ENCODE measurements around the gene GRAMD4. TPM values are rescaled to one million over a fixed set of nuclear protein-coding genes. Genes with fewer than 3 reads are reported as not detected.

GRAMD4 gene
- total RNA-seq, 2 donors from 2014 or later = 58.5 to 95.4 TPM

DNA sequence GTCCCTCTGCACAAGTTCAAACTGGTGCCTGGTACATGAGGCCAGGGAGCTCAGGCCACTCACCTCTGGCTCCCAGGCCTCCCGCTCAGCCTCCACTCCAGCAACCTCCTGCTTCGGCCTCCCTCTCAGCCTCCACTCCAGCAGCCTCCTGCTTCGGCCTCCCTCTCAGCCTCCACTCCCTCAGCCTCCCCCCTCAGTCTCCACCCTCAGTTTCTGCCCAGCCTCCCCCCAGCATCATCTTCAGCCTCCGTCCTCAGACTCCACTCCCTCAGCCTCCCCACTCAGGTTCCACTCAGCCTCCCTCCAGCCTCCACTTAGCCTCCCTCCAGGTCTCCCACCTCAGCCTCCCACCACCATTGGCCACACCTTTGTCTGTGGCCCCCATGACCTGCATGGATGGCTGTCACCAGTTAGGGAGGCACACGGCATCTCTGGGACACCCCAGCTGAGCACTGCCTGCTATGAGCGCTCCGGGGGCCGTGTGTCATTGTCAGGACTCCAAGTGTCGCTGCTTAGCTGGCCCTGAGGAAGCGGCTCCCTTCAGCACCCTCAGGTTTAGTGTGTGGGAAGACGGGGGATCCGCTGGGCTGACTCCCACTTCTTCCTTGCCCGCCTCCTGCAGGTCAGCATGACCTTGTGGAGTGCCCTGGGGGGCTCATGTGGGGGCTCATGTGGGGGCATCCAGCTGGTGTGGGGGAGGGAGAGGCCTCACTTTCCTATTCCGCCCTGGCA is 39.0 kb downstream of the GRAMD4 start:
- intact Hi-C loops (cut with DNase I) = no loop called here
- no peak for ATAC-seq
- no peak for DNase-seq

DNA sequence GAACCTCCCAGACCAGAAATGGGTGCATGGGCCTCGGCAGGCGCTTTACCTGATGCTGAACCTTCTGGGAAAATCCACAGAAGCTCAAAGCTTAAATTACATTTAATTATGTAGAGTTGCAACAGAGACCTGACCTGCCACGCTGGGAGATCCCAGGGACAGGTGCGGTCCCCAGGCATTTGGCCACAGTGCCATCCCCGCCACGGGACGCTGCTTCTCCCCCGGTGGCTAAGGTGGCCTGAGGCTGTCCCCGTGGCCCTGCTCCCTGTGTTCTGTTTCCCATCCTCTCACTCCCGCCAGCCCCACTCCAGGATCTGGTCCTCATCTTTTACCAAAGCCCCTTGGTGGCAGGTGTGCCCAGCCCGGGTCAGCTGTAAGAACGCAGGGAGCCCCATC is 39.6 kb downstream of the GRAMD4 start:
- no peak for ATAC-seq
- DNase-seq = no peak
- intact Hi-C loops (cut with DNase I) = loop anchor here in 1 of 2 donors (5.0 kb wide), 1 partner anchor 82 kb away; no protein-coding TSS in a partner anchor

DNA sequence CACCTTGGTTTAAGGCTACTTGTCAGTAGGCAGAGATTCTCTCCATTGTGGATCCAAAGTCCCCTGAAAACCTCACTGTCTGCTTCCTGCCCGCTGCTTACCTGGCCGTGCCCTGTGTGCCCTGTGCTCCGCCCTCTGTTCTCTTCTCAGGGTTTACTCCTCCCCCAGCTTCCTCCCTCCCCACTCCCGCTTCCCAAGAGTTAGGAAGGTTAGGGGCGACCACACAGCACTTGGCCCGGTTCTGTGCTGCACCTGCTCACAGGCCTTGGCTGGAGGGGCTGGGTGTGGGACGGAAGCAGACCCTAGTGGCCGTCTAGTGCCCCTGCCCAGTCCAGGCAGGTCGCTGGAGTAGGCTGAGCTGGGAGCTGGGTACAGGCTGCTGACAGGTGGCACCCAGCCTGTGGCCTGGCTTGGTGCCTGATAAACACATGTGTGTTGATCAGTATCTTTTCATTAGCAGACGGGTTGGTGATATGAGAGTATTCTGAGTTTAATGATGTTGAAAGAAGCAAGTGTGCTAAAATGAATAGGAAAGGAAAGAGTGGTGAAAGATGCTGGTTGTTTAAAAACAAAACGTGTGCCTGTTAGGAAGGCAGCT is 40.5 kb downstream of the GRAMD4 start:
- intact Hi-C loops (cut with DNase I) = loop anchor here in 1 of 2 donors (5.0 kb wide), 1 partner anchor 83 kb away; no protein-coding TSS in a partner anchor
- DNase-seq (peak; percentile 33), ATAC-seq (peak in 1 of 2 donors; percentile 9)

DNA sequence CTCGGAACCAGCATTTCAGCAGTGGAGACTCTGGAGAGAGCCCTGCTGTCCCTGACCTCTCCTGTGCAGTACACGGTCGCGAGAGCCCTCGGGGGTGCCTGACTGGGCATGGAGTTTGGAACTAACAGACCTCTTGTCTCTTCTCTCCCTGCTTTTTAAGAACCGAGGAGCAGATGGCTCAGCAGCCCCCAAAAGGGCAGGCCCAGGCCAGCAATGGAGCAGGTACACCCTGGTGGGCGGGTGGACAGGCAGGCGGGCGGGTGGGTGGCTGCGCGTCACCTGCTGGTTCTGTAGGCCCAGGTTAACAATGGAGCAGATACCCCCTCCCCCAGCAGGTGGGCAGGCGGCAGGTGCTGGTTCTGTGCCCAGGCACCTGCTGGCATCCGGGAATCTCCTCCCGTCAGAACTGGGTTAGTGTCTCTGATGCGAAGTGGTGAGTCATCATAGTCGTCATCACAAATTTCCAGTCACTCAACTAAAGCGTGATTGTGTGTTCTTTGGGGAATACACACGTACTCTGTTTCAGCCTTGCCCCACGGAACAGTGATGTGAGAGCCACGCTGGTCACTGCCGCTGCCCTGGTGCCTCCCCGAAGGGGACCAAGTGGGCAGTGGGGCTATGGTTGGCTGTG is 41.1 kb downstream of the GRAMD4 start:
- DNase-seq (peak; percentile 52), ATAC-seq (peak; percentile 28 to 77)
- intact Hi-C loops (cut with DNase I) = loop anchor here in 1 of 2 donors (5.0 kb wide), 1 partner anchor 84 kb away; no protein-coding TSS in a partner anchor

DNA sequence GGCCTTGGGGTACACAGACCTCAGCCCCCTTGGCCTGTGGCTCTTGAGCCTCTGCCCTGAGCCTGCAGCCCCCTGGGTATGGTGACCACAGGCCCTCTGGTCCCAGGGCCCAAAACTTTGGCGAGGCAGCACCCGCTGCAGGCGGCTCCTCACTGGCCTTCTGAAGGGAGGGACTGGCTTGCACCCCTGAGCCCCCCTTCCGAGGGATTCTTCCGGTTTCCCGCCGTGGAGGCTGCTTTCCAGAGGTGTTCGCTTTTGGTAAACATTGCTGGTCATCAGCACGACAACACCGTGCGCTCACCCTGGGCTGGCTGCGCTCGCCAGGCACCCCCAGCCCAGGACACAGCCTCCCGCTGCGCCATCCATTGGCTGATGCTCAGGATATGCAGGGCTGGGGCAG is 42.0 kb downstream of the GRAMD4 start:
- intact Hi-C loops (cut with DNase I) = loop anchor here in 1 of 2 donors (5.0 kb wide), 1 partner anchor 85 kb away; no protein-coding TSS in a partner anchor
- DNase-seq (no peak), ATAC-seq (no peak)

DNA sequence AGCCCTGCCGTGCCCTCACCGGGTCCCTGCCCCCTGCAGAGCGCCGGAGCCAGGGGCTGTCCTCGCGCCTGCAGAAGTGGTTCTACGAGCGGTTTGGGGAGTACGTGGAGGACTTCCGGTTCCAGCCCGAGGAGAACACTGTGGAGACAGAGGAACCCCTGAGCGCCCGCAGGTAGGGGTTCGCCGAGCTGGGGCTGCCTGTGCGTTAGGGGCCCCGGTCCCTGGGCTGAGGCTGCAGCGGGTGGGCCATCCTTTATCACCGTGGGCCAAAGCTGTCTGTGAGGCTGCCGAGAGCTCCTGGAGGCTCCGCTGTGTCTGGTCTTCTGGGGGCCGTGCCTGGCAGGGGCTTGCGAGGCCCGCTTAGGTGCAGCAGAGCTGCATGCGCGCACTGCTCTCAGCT is 42.8 kb downstream of the GRAMD4 start:
- ATAC-seq (no peak), DNase-seq (no peak)
- intact Hi-C loops (cut with DNase I) = loop anchor here in 1 of 2 donors (5.0 kb wide), 1 partner anchor 86 kb away; no protein-coding TSS in a partner anchor

DNA sequence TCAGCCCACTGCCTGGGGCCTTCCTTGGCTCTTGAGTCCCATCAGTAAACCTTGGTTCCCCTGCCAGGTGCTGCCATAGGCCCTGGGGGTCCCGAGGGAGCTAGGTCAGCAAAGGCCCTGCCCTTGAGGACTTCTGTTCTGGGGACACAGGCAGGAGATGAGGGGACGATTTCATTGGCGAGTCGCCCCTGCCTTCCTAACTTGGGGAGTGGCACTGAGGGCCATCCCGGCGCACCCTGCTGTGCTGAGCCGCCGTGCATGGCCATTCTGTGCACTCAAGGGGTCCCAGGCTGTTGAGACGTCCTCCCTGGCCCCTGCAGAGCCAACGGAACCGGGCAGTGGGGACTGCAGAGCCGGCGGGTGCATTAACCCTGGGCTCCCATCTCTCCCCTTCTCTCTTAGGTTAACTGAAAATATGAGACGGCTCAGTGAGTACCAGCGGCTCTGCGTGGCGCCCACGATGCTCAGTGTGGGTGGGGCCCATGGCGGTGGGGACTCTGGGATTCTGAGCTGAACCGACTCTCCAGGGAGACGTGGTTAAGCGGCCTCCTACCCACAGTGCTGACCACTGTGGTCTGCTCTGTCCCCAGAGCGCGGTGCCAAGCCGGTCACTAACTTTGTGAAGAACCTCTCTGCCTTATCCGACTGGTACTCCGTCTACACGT is 43.4 kb downstream of the GRAMD4 start:
- ATAC-seq (no peak), DNase-seq (no peak)
- intact Hi-C loops (cut with DNase I) = loop anchor here in 1 of 2 donors (5.0 kb wide), 1 partner anchor 86 kb away; no protein-coding TSS in a partner anchor

DNA sequence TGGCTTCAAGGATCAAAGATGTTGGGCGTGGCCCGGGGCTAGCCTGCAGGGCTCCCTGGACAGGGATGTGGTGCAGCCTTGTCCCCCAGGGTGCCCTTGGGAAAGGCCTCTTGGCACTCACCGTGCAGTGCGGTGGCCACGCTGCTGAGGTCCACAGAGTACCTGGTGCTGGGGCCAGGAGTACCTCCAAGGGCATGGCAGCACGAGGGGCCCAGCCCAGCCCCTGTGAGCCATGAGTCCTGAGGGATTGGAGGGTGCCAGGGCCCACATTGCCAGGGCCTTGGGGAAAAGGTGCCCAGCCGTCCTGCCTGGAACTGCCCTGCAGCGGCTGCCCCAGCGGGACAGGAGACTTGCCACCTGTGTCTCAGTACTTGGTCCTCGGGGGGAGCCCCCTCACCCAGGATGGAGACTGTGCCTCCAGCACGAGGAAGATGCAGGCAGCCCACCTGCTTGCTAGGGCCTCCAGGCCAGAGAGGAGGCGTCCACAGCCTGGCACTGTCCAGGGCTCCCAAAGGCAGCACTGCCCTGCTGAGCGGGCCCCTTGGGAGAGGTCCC is 44.2 kb downstream of the GRAMD4 start:
- DNase-seq (no peak), ATAC-seq (no peak)
- intact Hi-C loops (cut with DNase I) = loop anchor here in 1 of 2 donors (5.0 kb wide), 1 partner anchor 87 kb away; no protein-coding TSS in a partner anchor

DNA sequence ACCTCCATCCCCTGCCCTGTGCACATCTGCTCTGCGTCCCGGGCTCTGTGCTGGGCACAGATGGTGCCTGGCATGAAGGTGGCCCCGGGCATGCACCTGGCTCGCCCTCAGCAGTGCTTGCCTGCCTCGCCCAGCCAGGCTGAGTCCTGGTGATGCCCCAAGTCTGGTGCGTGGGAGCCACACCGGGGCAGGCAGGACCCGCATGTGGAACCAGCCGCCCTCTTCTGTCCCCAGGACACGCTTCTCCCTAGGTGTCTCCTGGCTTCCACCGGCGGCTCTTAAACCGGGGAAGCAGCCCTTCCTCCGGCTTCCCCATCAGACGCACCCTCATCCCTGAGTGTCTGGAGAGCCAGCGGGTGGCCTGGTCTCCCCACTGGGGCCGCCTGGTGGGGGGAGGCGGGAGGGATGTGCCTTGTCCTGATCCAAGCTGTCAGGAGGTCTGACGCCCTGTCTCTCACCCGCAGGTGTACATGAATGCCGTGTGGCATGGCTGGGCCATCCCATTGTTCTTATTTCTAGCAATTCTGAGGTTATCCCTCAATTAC is 45.0 kb downstream of the GRAMD4 start:
- ATAC-seq (no peak), DNase-seq (no peak)
- intact Hi-C loops (cut with DNase I) = no loop called here

DNA sequence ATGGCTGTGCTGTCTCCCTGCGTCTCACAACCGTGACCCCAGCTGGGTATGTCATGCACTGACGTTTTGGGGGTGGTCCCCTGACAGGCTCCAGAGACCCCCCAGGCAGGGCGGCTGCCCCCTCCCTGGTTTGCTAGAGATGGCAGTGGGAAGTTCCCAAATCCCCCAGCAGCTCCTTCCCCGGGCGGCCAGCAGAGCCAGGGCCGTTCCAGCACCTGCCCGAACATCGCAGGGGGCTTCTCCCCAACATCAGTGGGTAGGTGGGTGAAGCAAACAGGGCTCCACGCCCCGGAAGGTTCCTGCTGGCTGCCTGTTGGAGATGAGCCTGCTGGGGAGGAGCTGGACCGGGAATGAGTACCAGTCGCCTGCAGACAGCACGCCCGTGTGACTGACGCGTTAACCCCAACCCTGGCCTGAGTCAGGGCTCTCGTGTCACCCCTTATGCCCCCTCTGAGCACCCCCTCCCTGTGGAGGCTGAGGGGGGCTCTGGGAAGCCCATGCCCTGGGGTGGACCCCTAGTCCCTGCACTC is 45.6 kb downstream of the GRAMD4 start:
- intact Hi-C loops (cut with DNase I) = no loop called here
- DNase-seq = no peak
- no peak for ATAC-seq

DNA sequence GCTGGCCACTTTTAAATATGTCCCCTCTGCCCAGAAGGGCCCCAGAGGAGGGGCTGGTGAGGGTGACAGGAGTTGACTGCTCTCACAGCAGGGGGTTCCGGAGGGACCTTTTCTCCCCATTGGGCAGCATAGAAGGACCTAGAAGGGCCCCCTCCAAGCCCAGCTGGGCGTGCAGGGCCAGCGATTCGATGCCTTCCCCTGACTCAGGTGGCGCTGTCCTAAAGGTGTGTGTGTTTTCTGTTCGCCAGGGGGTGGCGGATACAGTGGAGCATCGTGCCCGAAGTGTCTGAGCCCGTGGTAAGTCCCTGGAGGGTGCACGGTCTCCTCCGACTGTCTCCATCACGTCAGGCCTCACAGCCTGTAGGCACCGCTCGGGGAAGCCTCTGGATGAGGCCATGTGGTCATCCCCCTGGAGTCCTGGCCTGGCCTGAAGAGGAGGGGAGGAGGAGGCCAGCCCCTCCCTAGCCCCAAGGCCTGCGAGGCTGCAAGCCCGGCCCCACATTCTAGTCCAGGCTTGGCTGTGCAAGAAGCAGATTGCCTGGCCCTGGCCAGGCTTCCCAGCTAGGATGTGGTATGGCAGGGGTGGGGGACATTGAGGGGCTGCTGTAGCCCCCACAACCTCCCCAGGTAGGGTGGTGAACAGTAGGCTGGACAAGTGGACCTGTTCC is 46.5 kb downstream of the GRAMD4 start:
- DNase-seq (no peak), ATAC-seq (no peak)
- intact Hi-C loops (cut with DNase I) = no loop called here

DNA sequence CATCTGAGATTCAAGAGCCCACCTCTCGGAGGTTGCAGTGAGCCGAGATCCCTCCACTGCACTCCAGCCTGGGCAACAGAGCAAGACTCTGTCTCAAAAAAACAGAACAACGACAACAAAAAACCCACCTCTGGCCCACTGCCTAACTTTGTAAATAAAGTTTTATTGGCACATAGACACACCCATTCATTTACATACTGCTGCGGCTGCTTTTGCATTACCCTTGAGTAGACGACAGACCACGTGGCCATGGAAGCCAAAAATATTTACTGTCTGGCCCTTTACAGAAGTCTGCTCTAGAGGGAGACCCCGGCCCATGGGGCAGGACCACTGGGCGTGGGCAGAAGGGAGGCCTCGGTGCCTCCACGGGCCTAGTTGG is 47.0 kb downstream of the GRAMD4 start:
- intact Hi-C loops (cut with DNase I) = no loop called here
- no peak for ATAC-seq
- DNase-seq = no peak

DNA sequence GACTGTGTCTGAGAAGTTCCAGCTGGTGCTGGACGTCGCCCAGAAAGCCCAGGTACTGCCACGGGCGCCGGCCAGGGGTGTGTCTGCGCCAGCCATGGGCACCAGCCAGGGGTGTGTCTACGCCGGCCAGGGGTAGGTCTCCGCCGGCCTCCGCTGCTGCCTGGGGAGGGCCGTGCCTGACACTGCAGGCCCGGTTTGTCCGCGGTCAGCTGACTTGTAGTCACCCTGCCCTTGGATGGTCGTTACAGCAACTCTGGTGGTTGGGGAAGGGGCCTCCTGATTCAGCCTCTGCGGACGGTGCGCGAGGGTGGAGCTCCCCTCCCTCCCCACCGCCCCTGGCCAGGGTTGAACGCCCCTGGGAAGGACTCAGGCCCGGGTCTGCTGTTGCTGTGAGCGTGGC is 47.9 kb downstream of the GRAMD4 start:
- no peak for DNase-seq
- ATAC-seq = peak; percentile 15 to 40
- intact Hi-C loops (cut with DNase I) = no loop called here

DNA sequence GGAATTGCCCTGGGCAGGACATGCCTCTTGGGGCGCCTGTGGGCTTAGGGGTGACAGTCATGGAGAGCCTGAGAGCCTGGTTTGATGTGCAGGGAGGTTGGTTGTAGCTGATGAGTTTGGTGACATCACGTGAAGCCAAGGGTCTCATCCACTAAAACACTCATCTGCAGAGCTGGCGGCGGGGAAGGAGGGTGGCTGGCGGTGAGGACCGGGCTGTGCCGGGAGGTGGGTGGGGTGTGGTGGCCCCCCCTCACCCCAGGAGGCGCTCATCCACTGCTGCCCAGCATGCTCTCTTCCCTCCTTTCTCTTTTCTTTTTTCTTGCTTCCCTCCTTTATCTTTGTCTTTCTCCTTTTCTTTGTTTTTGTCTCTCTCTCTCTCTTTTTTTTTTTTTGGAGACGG is 49.0 kb downstream of the GRAMD4 start:
- intact Hi-C loops (cut with DNase I) = no loop called here
- DNase-seq = no peak
- ATAC-seq = no peak

DNA sequence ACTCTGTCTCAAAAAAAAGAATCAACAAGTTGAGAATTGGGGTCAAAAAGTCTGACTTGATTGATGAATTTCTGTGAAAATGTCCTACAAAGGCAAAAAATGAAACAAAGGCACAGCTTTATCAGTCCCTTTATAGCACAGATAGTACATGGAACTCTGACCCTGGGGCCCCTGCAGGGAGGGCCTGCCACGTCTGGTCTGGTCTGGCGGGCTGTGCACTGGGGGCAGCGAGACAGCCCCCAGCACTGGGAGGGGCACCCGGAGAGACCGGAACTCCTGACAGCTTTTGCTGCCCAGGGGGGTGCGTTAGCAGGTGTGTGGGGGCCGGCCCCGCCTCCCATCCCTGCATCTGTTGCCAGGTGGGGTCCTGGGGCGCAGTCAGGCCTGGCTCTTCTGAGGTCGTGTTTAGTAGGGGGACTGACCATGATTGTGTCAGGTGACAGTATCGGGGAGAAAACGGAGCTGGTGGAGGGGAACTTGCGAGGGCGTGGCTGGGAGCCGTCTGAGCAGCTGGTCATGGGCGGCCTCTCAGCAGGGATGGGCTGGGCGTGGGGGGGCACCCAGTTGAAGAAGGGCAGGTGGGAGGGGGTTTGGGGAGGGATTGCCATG is 51.7 kb downstream of the GRAMD4 start:
- intact Hi-C loops (cut with DNase I) = loop anchor here in 1 of 2 donors (10.0 kb wide), 1 partner anchor 97 kb away; no protein-coding TSS in a partner anchor
- DNase-seq (no peak), ATAC-seq (no peak)

DNA sequence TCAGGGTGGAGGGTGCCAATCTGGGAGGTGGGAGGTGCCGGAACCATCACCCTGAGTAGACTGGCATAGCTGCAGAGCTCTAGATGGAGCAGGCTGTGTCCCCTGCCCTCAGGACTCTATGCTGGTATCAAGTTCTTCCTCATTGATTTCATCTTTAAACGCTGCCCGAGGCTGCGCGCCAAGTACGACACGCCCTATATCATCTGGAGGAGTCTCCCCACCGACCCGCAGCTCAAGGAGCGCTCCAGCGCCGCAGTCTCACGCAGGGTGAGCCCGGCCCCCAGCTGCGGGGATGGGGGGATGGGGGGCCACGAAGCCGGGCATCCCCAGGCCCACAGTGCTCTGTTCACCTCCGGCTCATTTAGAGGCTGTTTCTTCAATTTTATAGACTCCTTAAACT is 52.5 kb downstream of the GRAMD4 start:
- DNase-seq (no peak), ATAC-seq (no peak)
- intact Hi-C loops (cut with DNase I) = loop anchor here in 1 of 2 donors (10.0 kb wide), 1 partner anchor 98 kb away; no protein-coding TSS in a partner anchor

DNA sequence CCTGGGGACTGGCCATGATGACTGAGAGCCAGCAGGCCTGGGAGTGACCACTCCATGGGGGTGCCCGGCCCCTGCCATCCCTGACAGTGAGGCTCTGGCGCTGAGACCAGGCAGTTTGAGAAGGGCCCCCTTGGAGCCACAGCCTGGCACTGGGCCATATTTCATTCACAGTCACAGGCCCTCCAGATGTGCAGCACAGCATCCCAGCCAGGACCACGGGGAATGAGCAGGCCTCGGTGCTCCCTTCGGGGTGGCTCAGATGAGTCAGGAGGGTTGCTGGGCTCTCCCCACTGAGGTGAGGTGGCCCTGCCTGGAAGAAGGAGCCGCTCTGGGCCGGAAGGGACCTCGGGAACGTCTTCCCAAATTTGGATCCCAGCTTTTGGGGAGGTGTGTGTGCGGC is 53.0 kb downstream of the GRAMD4 start:
- no peak for ATAC-seq
- intact Hi-C loops (cut with DNase I) = loop anchor here in 1 of 2 donors (10.0 kb wide), 1 partner anchor 98 kb away; no protein-coding TSS in a partner anchor
- no peak for DNase-seq
